Measurements from ENCODE around the gene ALDH3A1.
A peak's percentile ranks its signal among the peaks of the same experiment; 100 is the strongest.

ALDH3A1 gene

GRCh38 chr17:19731626-19732025 is 16.5 kb downstream of the ALDH3A1 start:
- no peak for TF ChIP-seq CTCF (conservative IDR thresholded peaks at IDR 0.05; ENCODE audit: low read depth, low read length)
- H3K4me3 ChIP-seq (ENCODE audit: low read length), result no peak overlapping the region
- DNase-seq (ENCODE audit: low read depth), result no peak

- no peak overlapping the region for H3K4me3 ChIP-seq (ENCODE audit: low read length)
- no peak for TF ChIP-seq CTCF (conservative IDR thresholded peaks at IDR 0.05; ENCODE audit: low read depth, low read length)
- no peak for DNase-seq (ENCODE audit: low read depth)
Observed at GRCh38 chr17:19730843-19731242, 17.3 kb downstream of the ALDH3A1 start.

GRCh38 chr17:19729900-19730299 is 18.2 kb downstream of the ALDH3A1 start:
- no peak for DNase-seq (ENCODE audit: low read depth)
- H3K4me3 ChIP-seq (ENCODE audit: low read length), result no peak overlapping the region
- TF ChIP-seq CTCF (conservative IDR thresholded peaks at IDR 0.05; ENCODE audit: low read depth, low read length), result no peak

- no peak for DNase-seq (ENCODE audit: low read depth)
- no peak overlapping the region for H3K4me3 ChIP-seq (ENCODE audit: low read length)
- TF ChIP-seq CTCF (conservative IDR thresholded peaks at IDR 0.05; ENCODE audit: low read depth, low read length), result no peak
Observed at GRCh38 chr17:19728084-19728495, 20.0 kb downstream of the ALDH3A1 start.

- peak; percentile 62 for DNase-seq (ENCODE audit: low read depth)
- no peak overlapping the region for H3K4me3 ChIP-seq (ENCODE audit: low read length)
- TF ChIP-seq CTCF (conservative IDR thresholded peaks at IDR 0.05; ENCODE audit: low read depth, low read length), result no peak
Observed at GRCh38 chr17:19727501-19728078, 20.5 kb downstream of the ALDH3A1 start.

- DNase-seq (ENCODE audit: low read depth), result no peak
- TF ChIP-seq CTCF (conservative IDR thresholded peaks at IDR 0.05; ENCODE audit: low read depth, low read length), result no peak
- no peak overlapping the region for H3K4me3 ChIP-seq (ENCODE audit: low read length)
Observed at GRCh38 chr17:19726631-19727376, 21.3 kb downstream of the ALDH3A1 start.

GRCh38 chr17:19725486-19725885 is 22.6 kb downstream of the ALDH3A1 start:
- no peak overlapping the region for H3K4me3 ChIP-seq (ENCODE audit: low read length)
- no peak for TF ChIP-seq CTCF (conservative IDR thresholded peaks at IDR 0.05; ENCODE audit: low read depth, low read length)
- no peak for DNase-seq (ENCODE audit: low read depth)
